H1 (cell line): ENCODE measurements around the gene CCDC60. TPM values are rescaled to one million over a fixed set of nuclear protein-coding genes. Genes with fewer than 3 reads are reported as not detected.

Source experiments
- CTCF ChIA-PET: fragments of 300-600 bp; sonication (Branson Sonifier 250); formaldehyde crosslinking; loops from one replicate; lab custom pipeline; 2021; ENCODE audit not compliant: partially characterized antibody; lab: Charles Lee
- POLR2A ChIA-PET: fragments of 300-600 bp; sonication (Branson Sonifier 250); formaldehyde crosslinking; loops from one replicate; lab custom pipeline; 2021; ENCODE audit warnings: inconsistent platforms; ENCODE audit not compliant: partially characterized antibody; lab: Charles Lee
- DNase-seq, 2 experiments: peaks; one replicate each; pipeline versions ENCODE4 v3.0.0 to v3.0.0-alpha.2; 2010 to 2022; ENCODE audit warnings: low spot score in 2 of 2, low read depth in 1 of 2, mixed read lengths in 1 of 2
- FAIRE-seq: peaks from 2 replicates; lab custom pipeline; 2011; peaks lifted over from hg19 to GRCh38; lab: Jason Lieb, UNC
- H2AFZ ChIP-seq: 2 replicates; pipeline ENCODE4 v1.8.1; 2012; ENCODE audit warnings: low read length, inconsistent platforms
- H2AK5ac ChIP-seq: 2 replicates; pipeline ENCODE4 v1.6.1; 2013; ENCODE audit warnings: low read depth, low read length
- H2BK120ac ChIP-seq: replicated peaks from 2 replicates; pipeline ENCODE3; 2013; ENCODE audit warnings: low read depth, low read length, inconsistent platforms
- H2BK12ac ChIP-seq: 2 replicates; pipeline ENCODE4 v1.6.1; 2013; ENCODE audit warnings: low read depth, low read length
- H2BK15ac ChIP-seq: 2 replicates; pipeline ENCODE4 v1.6.1; 2013; ENCODE audit warnings: low read length
- H2BK20ac ChIP-seq: 2 replicates; pipeline ENCODE4 v1.6.1; 2013; ENCODE audit warnings: low read length
- H2BK5ac ChIP-seq: 2 replicates; pipeline ENCODE4 v1.6.1; 2013; ENCODE audit warnings: low read depth, low read length
- H3K14ac ChIP-seq: 2 replicates; pipeline ENCODE4 v1.6.1; 2013; ENCODE audit warnings: inconsistent platforms; ENCODE audit not compliant: insufficient read length
- H3K18ac ChIP-seq: 2 replicates; pipeline ENCODE4 v1.6.1; 2013; ENCODE audit warnings: low read length; ENCODE audit errors: extremely low read depth
- H3K23ac ChIP-seq: 2 replicates; pipeline ENCODE4 v1.6.1; 2013; ENCODE audit warnings: inconsistent platforms; ENCODE audit not compliant: insufficient read length
- H3K23me2 ChIP-seq: 2 replicates; pipeline ENCODE4 v1.6.1; 2013; ENCODE audit warnings: low read depth, low read length
- H3K27ac ChIP-seq: 2 replicates; pipeline ENCODE4 v1.6.1; 2011; ENCODE audit warnings: low read depth, low read length, inconsistent platforms
- H3K27me3 ChIP-seq, 4 experiments: replicated peaks in 1 of 4; 1 replicate in 1 of 4; 2 replicates in 3 of 4; pipeline versions ENCODE4 v1.6.1 to v1.8.1; 2011 to 2013; ENCODE audit warnings: low read length in 3 of 4, mild to moderate bottlenecking in 3 of 4, inconsistent platforms in 2 of 4, mixed read lengths in 2 of 4, moderate library complexity in 1 of 4; ENCODE audit not compliant: control insufficient read depth in 3 of 4, insufficient read depth in 3 of 4; ENCODE audit errors: extremely low read depth in 1 of 4
- H3K36me3 ChIP-seq, 4 experiments: 2 replicates each; pipeline versions ENCODE4 v1.6.1 to v1.8.1; 2011 to 2013; ENCODE audit warnings: mild to moderate bottlenecking in 4 of 4, low read length in 3 of 4, moderate library complexity in 2 of 4, control low read depth in 1 of 4, inconsistent platforms in 1 of 4; ENCODE audit not compliant: insufficient read depth in 4 of 4, control insufficient read depth in 2 of 4
- H3K4ac ChIP-seq: replicated peaks from 2 replicates; pipeline ENCODE3; 2013; ENCODE audit warnings: low read length, low read depth, mixed read lengths, inconsistent platforms; ENCODE audit not compliant: insufficient read length
- H3K4me1 ChIP-seq, 4 experiments: replicated peaks in 1 of 4; 1 replicate in 1 of 4; 2 replicates in 3 of 4; pipeline versions ENCODE4 v1.6.1 to v1.8.1; 2011 to 2013; ENCODE audit warnings: low read length in 3 of 4, inconsistent platforms in 2 of 4, mixed read lengths in 1 of 4; ENCODE audit not compliant: insufficient read depth in 4 of 4, control insufficient read depth in 3 of 4
- H3K4me2 ChIP-seq, 2 experiments: 2 replicates each; pipeline versions ENCODE4 v1.6.1 to v1.8.1; 2011 to 2013; ENCODE audit warnings: low read depth in 2 of 2, low read length in 2 of 2, control low read depth in 1 of 2, inconsistent platforms in 1 of 2, mild to moderate bottlenecking in 1 of 2; ENCODE audit not compliant: insufficient read depth in 1 of 2
- H3K4me3 ChIP-seq, 4 experiments: fragments of 200-600, 300-600 bp in 1 of 4; sonication (generic), shearing (Covaris generic), sonication (Bioruptor Twin) in 1 of 4; 2 replicates each; pipeline versions ENCODE4 v1.5.1 to v1.8.1; 2011 to 2016; ENCODE audit warnings: low read length in 4 of 4, low read depth in 3 of 4, control low read depth in 2 of 4, inconsistent platforms in 2 of 4, mild to moderate bottlenecking in 2 of 4, mixed read lengths in 1 of 4, moderate library complexity in 1 of 4; ENCODE audit not compliant: insufficient read depth in 2 of 4; ENCODE audit errors: extremely low read depth in 1 of 4
- H3K56ac ChIP-seq: replicated peaks from 2 replicates; pipeline ENCODE3; 2013; ENCODE audit warnings: low read depth, mild to moderate bottlenecking, mixed read lengths, low read length, inconsistent platforms; ENCODE audit not compliant: insufficient read length
- H3K79me1 ChIP-seq: 2 replicates; pipeline ENCODE4 v1.6.1; 2013; ENCODE audit warnings: low read depth, low read length, control low read depth
- H3K79me2 ChIP-seq, 2 experiments: 2 replicates each; pipeline versions ENCODE4 v1.6.1 to v1.8.1; 2012 to 2013; ENCODE audit warnings: low read length in 2 of 2, mild to moderate bottlenecking in 2 of 2, inconsistent platforms in 1 of 2; ENCODE audit not compliant: insufficient read depth in 2 of 2, control insufficient read depth in 1 of 2
- H3K9ac ChIP-seq, 4 experiments: replicated peaks in 1 of 4; 1 replicate in 1 of 4; 2 replicates in 3 of 4; pipeline versions ENCODE4 v1.6.1 to v1.8.1; 2011 to 2013; ENCODE audit warnings: low read depth in 3 of 4, low read length in 3 of 4, control low read depth in 2 of 4, mild to moderate bottlenecking in 2 of 4, moderate library complexity in 2 of 4, inconsistent platforms in 1 of 4; ENCODE audit errors: extremely low read depth in 1 of 4
- H3K9me3 ChIP-seq, 2 experiments: 2 replicates each; pipeline versions ENCODE4 v1.6.1 to v1.8.1; 2012 to 2013; ENCODE audit warnings: mild to moderate bottlenecking in 2 of 2, moderate library complexity in 2 of 2, control low read depth in 1 of 2, inconsistent platforms in 1 of 2, low read depth in 1 of 2, low read length in 1 of 2, mixed read lengths in 1 of 2; ENCODE audit not compliant: insufficient read depth in 2 of 2
- H4K20me1 ChIP-seq, 2 experiments: replicated peaks in 1 of 2; 2 replicates each; pipeline versions ENCODE3 to v1.8.1; 2011 to 2013; ENCODE audit warnings: inconsistent platforms in 2 of 2, low read length in 2 of 2, mild to moderate bottlenecking in 1 of 2; ENCODE audit not compliant: insufficient read depth in 2 of 2, control insufficient read depth in 1 of 2
- H4K5ac ChIP-seq: 2 replicates; pipeline ENCODE4 v1.6.1; 2013; ENCODE audit warnings: low read length, low read depth, mixed read lengths, inconsistent platforms; ENCODE audit not compliant: insufficient read length
- H4K8ac ChIP-seq: 2 replicates; pipeline ENCODE4 v1.8.0; 2013; ENCODE audit warnings: mild to moderate bottlenecking, moderate library complexity, low read length, inconsistent platforms; ENCODE audit not compliant: insufficient read depth; ENCODE audit errors: extremely low read depth
- H4K91ac ChIP-seq: replicated peaks from 2 replicates; pipeline ENCODE3; 2013; ENCODE audit warnings: low read length, mixed read lengths, inconsistent platforms; ENCODE audit not compliant: insufficient read length
- ATF2 ChIP-seq: IDR thresholded peaks from 2 replicates; pipeline ENCODE4 v1.6.1; 2012; ENCODE audit warnings: low read length, inconsistent platforms
- CBX5 ChIP-seq: fragments of 300-800, 300-1000 bp; sonication (generic); IDR thresholded peaks from 2 replicates; pipeline ENCODE4 v1.7.1; 2016; ENCODE audit warnings: antibody characterized with exemption, low read length, low read depth
- CBX8 ChIP-seq: fragments of 300-800, 300-1000 bp; sonication (generic); IDR thresholded peaks from 2 replicates; pipeline ENCODE4 v1.7.1; 2016; ENCODE audit warnings: low read depth, low read length, borderline replicate concordance
- FOSL1 ChIP-seq: IDR thresholded peaks from 2 replicates; pipeline ENCODE4 v1.6.1; 2011; ENCODE audit warnings: mild to moderate bottlenecking, low read depth, low read length, moderate library complexity; ENCODE audit not compliant: insufficient read depth
- RAD21 ChIP-seq, 2 experiments: IDR thresholded peaks in 1 of 2; conservative IDR thresholded peaks in 1 of 2; 2 replicates each; pipeline ENCODE4 v1.6.1; 2011; ENCODE audit warnings: low read depth in 2 of 2, low read length in 2 of 2, improper control_type of control experiment in 1 of 2, inconsistent platforms in 1 of 2, mild to moderate bottlenecking in 1 of 2, moderate library complexity in 1 of 2
- RXRA ChIP-seq: IDR thresholded peaks from 2 replicates; pipeline ENCODE4 v1.6.1; 2011; ENCODE audit warnings: low read depth, mild to moderate bottlenecking, low read length, moderate library complexity; ENCODE audit not compliant: insufficient read depth
- SP2 ChIP-seq: IDR thresholded peaks from 2 replicates; pipeline ENCODE4 v1.6.1; 2012; ENCODE audit warnings: mild to moderate bottlenecking, low read length, inconsistent platforms
- SRF ChIP-seq: IDR thresholded peaks from 2 replicates; pipeline ENCODE4 v1.6.1; 2011; ENCODE audit warnings: mild to moderate bottlenecking, low read depth, low read length, moderate library complexity
- USF2 ChIP-seq: IDR thresholded peaks from 2 replicates; pipeline ENCODE4 v1.6.1; 2011; ENCODE audit warnings: low read length, improper control_type of control experiment
- WGBS, 2 experiments: shearing (Covaris generic) in 1 of 2; methylation state at CpG; one replicate each; pipeline versions ENCODE4 v1.1.6 to v1.1.7; 2013 to 2015; ENCODE audit warnings: low lambda C conversion rate in 2 of 2, mixed read lengths in 2 of 2, inconsistent platforms in 1 of 2, low coverage in 1 of 2, missing lambda C conversion rate in 1 of 2; ENCODE audit not compliant: insufficient replicate concordance in 2 of 2, insufficient coverage in 1 of 2, insufficient read length in 1 of 2; ENCODE audit errors: extremely low coverage in 1 of 2, missing lambda C conversion rate in 1 of 2; 5-methylcytosine and 5-hydroxymethylcytosine counted together
- polyA plus RNA-seq, 7 experiments: library from polyadenylated mRNA; depleted of rRNA in 3 of 7; stranded (reverse) in 5 of 7; unstranded in 2 of 7; fragments of >200 nt in 5 of 7; fragments of 200-250 nt in 2 of 7; gene quantifications; 1 replicate in 5 of 7; 2 replicates in 1 of 7; 4 replicates in 1 of 7; pipeline versions ENCODE4 v1.2.1 to v1.2.3, GENCODE V29; 2011 to 2013; ENCODE audit warnings: missing spikeins in 2 of 7, mixed read lengths in 2 of 7
- total RNA-seq: library from RNA; stranded (reverse); fragmentation: NEBNext Ultra II Directional; extraction: Animal tissue kit (Norgen Biotek cat#: 25700); gene quantifications from 2 replicates; pipeline ENCODE4 v1.2.1, GENCODE V29; 2021

CCDC60 gene
- total and polyA plus RNA-seq, 2 of the 8 experiments (the other 6 are each of a cell fraction or from before 2014, with no cell fraction given): 0.05 TPM; not detected in 1

GRCh38 chr12:119486599-119487154 is 152.1 kb downstream of the CCDC60 start:
- Histone ChIP-seq H3K4me2 (no peak overlapping the region), H4K20me1 (no peaks in the 10 kb centered on the region), H2AK5ac (no peak overlapping the region), H3K27me3 (no peaks in the 10 kb centered on the region), H3K9me3 (no peaks in the 10 kb centered on the region), H2AFZ (no peak overlapping the region), H3K36me3 (no peaks in the 10 kb centered on the region), H4K8ac (no peak overlapping the region), H2BK20ac (no peak overlapping the region), H3K4ac (no peak overlapping the region), H3K27ac (no peak overlapping the region), H3K79me2 (no peaks in the 10 kb centered on the region), H2BK15ac (no peak overlapping the region), H3K9ac (no peak overlapping the region; a peak in 2 of 7 replicates), H4K91ac (no peak overlapping the region), H4K5ac (no peak overlapping the region), H3K56ac (no peak overlapping the region), H3K4me1 (0 out of 7 replicates have a peak, but pooled peaks cover 0 to 4% (median 0%) of the 10 kb centered on the region in 4 experiments), H3K4me3 (no peak overlapping the region), H2BK5ac (no peak overlapping the region), H3K23ac (no peak overlapping the region), H2BK12ac (no peak overlapping the region), H3K79me1 (no peaks in the 10 kb centered on the region), H3K23me2 (no peaks in the 10 kb centered on the region), H2BK120ac (no peak overlapping the region), H3K14ac (no peak overlapping the region), H3K18ac (no peak overlapping the region; the same call in 1 of the 2 replicates)
- no peak for DNase-seq
- no peak for FAIRE-seq
- ChIA-PET POLR2A (no interaction called here), CTCF (interaction anchor here (0.6 to 1.5 kb wide), 3 partner anchors 12 to 58 kb away, joined by 3 to 7 read pairs (median 5); no protein-coding TSS in a partner anchor)
- 87% methylated on average over 4 of the region's 4 CpGs; no CpG with 5 or more reads in 1 of the 2 experiments for WGBS, 2 experiments
- no peak for TF ChIP-seq SRF
- no peak for TF ChIP-seq CBX5
- TF ChIP-seq RXRA: no peak
- TF ChIP-seq USF2: no peak
- no peak for TF ChIP-seq RAD21 (IDR thresholded peaks at IDR 0.05 in 1 of 2, conservative IDR thresholded peaks at IDR 0.05 in 1 of 2; ENCODE audit: low read depth in 2 of 2, low read length in 2 of 2)
- TF ChIP-seq CBX8: no peak
- no peak for TF ChIP-seq SP2
- TF ChIP-seq FOSL1: no peak
- TF ChIP-seq ATF2: no peak
